Stimulated activated naive CD8-positive, alpha-beta T cell treated with anti-CD3 and anti-CD28 coated beads, Interleukin-15, Interleukin-2, amounts not matched to agents 100 U/mL and 50 U/mL, for 24 hours (primary cell): Measurements from ENCODE around the gene CSNK1G1.
"Not testable (repeated sequence)": the region's sequence is repeated elsewhere in the genome, so short reads cannot be mapped to it uniquely, and the experiment has no call there.

Experiments used
- ATAC-seq: fragments of 150-1000 bp; cut with Tn5 transposase; one replicate; pipeline ENCODE4 v1.10.0; 2021
- DNase-seq: peaks from one replicate; pipeline ENCODE4 v3.0.0; 2021

The CSNK1G1 gene

GRCh38 chr15:64355944-64356709 is at the start of gene CSNK1G1:
CSNK1G1 (minus strand) TSS chr15:64356173; CDS start chr15:64300499, 55,674 bp downstream.
- peak; percentile 99 for ATAC-seq
- peak; percentile 92 for DNase-seq

- no peak for DNase-seq
- no peak for ATAC-seq
Observed at GRCh38 chr15:64400583-64400982, 44.6 kb upstream of the CSNK1G1 start.

GRCh38 chr15:64398575-64398974 is 42.6 kb upstream of the CSNK1G1 start:
- ATAC-seq (no peak), DNase-seq (no peak)

GRCh38 chr15:64396789-64397188 is 40.8 kb upstream of the CSNK1G1 start:
- ATAC-seq, result no peak
- no peak for DNase-seq

- DNase-seq, ATAC-seq: not testable (repeated sequence)
Observed at GRCh38 chr15:64392471-64392870, 36.5 kb upstream of the CSNK1G1 start.

GRCh38 chr15:64389036-64389435 is 33.1 kb upstream of the CSNK1G1 start:
- ATAC-seq, result no peak

GRCh38 chr15:64387562-64388168 is 31.7 kb upstream of the CSNK1G1 start, which contains the start of gene TRIP4:
TRIP4 (plus strand) TSS chr15:64387836; CDS start chr15:64387864, 28 bp downstream.
- ATAC-seq (peak; percentile 100), DNase-seq (peak; percentile 96)

More at GRCh38 chr15:64389036-64389435, 33.1 kb upstream of the CSNK1G1 start:
- DNase-seq, result no peak

- no peak for DNase-seq
- no peak for ATAC-seq
Observed at GRCh38 chr15:64386291-64386690, 30.3 kb upstream of the CSNK1G1 start.

GRCh38 chr15:64383760-64384159 is 27.8 kb upstream of the CSNK1G1 start:
- DNase-seq (no peak), ATAC-seq (no peak)

GRCh38 chr15:64381000-64381751 is 25.2 kb upstream of the CSNK1G1 start, which contains the start of gene PCLAF:
PCLAF (minus strand) TSS chr15:64381441; CDS start chr15:64381371, 70 bp downstream.
- DNase-seq (peak; percentile 94), ATAC-seq (peak; percentile 100)

- not testable (repeated sequence) for DNase-seq, ATAC-seq
Observed at GRCh38 chr15:64380130-64380870, 24.3 kb upstream of the CSNK1G1 start.

GRCh38 chr15:64379216-64379960 is 23.4 kb upstream of the CSNK1G1 start:
- ATAC-seq (no peak), DNase-seq (no peak)

- DNase-seq, result no peak
- ATAC-seq, result no peak
Observed at GRCh38 chr15:64373360-64373759, 17.4 kb upstream of the CSNK1G1 start.

- not testable (repeated sequence) for ATAC-seq, DNase-seq
Observed at GRCh38 chr15:64371383-64371782, 15.4 kb upstream of the CSNK1G1 start.

GRCh38 chr15:64369078-64369607 is 13.2 kb upstream of the CSNK1G1 start:
- DNase-seq (no peak), ATAC-seq (no peak)

- no peak for ATAC-seq
- no peak for DNase-seq
Observed at GRCh38 chr15:64361259-64361658, 5.3 kb upstream of the CSNK1G1 start.

GRCh38 chr15:64356710-64357040 is 702 bp upstream of the CSNK1G1 start:
- ATAC-seq (no peak), DNase-seq (no peak)

- peak; percentile 45 for ATAC-seq
- peak; percentile 46 for DNase-seq
Observed at GRCh38 chr15:64355348-64355943, 527 bp downstream of the CSNK1G1 start.

GRCh38 chr15:64354688-64355344 is 1.2 kb downstream of the CSNK1G1 start:
- no peak for DNase-seq

GRCh38 chr15:64351265-64351664 is 4.7 kb downstream of the CSNK1G1 start:
- DNase-seq, result no peak
- no peak for ATAC-seq

More at GRCh38 chr15:64354688-64355344, 1.2 kb downstream of the CSNK1G1 start:
- no peak for ATAC-seq
